Progenitor cell of endocrine pancreas (in vitro differentiated cells): ENCODE results near the gene MRM2. TPM values are rescaled to one million over a fixed set of nuclear protein-coding genes. Genes with fewer than 3 reads are reported as not detected.

ENCODE experiments used
- DNase-seq: peaks from one replicate; pipeline ENCODE4 v3.0.0; 2021; ENCODE audit warnings: low spot score; ENCODE audit not compliant: unreplicated experiment
- H3K27ac Mint-ChIP-seq: 2 replicates; pipeline ENCODE4 v1.8.0; 2021; ENCODE audit warnings: mild to moderate bottlenecking, moderate library complexity, mixed read lengths
- H3K27me3 Mint-ChIP-seq: 2 replicates; pipeline ENCODE4 v1.8.0; 2021; ENCODE audit warnings: mixed read lengths
- H3K36me3 Mint-ChIP-seq: 2 replicates; pipeline ENCODE4 v1.8.0; 2022; ENCODE audit warnings: mixed read lengths; ENCODE audit not compliant: insufficient read depth
- H3K4me1 Mint-ChIP-seq: 2 replicates; pipeline ENCODE4 v1.8.0; 2021; ENCODE audit warnings: low read depth, mixed read lengths
- H3K4me3 Mint-ChIP-seq: 2 replicates; pipeline ENCODE4 v1.8.0; 2021; ENCODE audit warnings: low read depth, mild to moderate bottlenecking, moderate library complexity, mixed read lengths
- H3K9me3 Mint-ChIP-seq: 2 replicates; pipeline ENCODE4 v1.8.0; 2021; ENCODE audit warnings: low read depth, mixed read lengths
- CTCF ChIP-seq: fragments of 200-600 bp; sonication (generic); IDR thresholded peaks from one replicate; pipeline ENCODE4 v1.5.0; 2021; ENCODE audit warnings: antibody characterized with exemption, mild to moderate bottlenecking; ENCODE audit not compliant: unreplicated experiment
- total RNA-seq: library from RNA; stranded (reverse); gene quantifications from 2 replicates; pipeline ENCODE4 v1.2.1, GENCODE V29; 2021

Gene MRM2
- total RNA-seq, 1 donor from 2014 or later = 28.7 TPM

DNA sequence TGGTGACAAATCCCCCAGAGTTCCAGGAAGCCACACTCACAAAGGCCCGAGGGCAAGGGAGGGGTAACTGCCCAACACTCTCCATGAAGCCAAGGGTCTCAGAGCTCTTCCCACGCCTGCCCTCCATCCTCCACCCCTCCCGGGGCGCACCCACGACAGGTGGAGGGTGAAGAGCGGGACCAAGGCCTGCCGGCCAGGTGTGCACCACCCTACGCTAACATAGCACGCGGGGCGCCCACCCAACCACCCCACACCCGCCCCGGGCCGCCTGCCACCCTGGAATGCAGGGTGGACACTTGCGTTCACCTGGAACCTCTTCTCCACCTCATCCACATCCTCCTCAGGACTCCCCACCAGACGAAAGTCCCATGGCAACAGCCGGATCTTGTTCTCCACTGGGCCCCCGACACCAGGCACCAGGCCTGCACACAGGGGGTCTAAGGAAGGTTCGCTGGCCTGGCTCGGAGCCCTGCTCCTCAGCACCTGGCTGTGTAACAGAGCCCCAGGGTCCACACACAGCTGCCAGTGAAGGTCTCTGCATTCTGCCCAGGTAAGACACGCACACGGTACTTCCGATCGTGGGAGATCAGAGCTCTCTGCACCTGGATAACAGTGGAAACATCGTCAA is 41.9 kb downstream of the MRM2 start:
- DNase-seq = no peak
- H3K4me3 Mint-ChIP-seq = no peak overlapping the region
- no peak overlapping the region for H3K27ac Mint-ChIP-seq

GRCh38 chr7:2199528-2199927 is 42.5 kb downstream of the MRM2 start:
- Mint-ChIP-seq H3K27ac (no peak overlapping the region), H3K4me1 (no peaks in the 10 kb centered on the region), H3K4me3 (no peak overlapping the region), H3K27me3 (no peaks in the 10 kb centered on the region), H3K9me3 (no peaks in the 10 kb centered on the region), H3K36me3 (peaks cover 20% of the 10 kb centered on the region)
- no peak for DNase-seq
- no peak for TF ChIP-seq CTCF

More for the DNA sequence above, 41.9 kb downstream of the MRM2 start:
- H3K4me1 Mint-ChIP-seq = no peaks in the 10 kb centered on the region
- no peaks in the 10 kb centered on the region for H3K9me3 Mint-ChIP-seq
- H3K36me3 Mint-ChIP-seq = peaks cover 18% of the 10 kb centered on the region
- H3K27me3 Mint-ChIP-seq = no peaks in the 10 kb centered on the region
- no peak for TF ChIP-seq CTCF

DNA sequence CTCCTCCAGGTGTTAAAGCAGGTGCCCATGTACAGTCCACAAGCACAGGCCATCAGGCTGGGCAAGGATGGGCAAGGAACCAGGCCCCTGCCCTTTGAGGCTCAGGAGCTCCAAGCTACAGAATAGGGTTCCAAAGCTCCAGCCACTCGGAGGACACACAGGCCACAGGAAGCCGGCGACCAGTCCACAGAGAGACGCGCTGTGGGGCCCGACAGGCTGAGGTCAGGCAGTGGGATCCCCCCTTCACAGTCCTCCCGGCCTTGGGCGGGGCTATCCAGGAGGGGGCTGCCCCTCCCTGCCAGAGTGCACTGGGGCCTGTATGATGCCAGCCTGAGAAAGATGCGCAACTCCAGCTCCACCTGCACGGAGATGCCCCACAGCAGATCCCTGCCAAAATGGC is 43.2 kb downstream of the MRM2 start:
- TF ChIP-seq CTCF = no peak
- Mint-ChIP-seq H3K27me3 (no peaks in the 10 kb centered on the region), H3K9me3 (no peaks in the 10 kb centered on the region), H3K27ac (no peak overlapping the region), H3K4me3 (no peak overlapping the region), H3K36me3 (peaks cover 23% of the 10 kb centered on the region), H3K4me1 (no peaks in the 10 kb centered on the region)
- no peak for DNase-seq

DNA sequence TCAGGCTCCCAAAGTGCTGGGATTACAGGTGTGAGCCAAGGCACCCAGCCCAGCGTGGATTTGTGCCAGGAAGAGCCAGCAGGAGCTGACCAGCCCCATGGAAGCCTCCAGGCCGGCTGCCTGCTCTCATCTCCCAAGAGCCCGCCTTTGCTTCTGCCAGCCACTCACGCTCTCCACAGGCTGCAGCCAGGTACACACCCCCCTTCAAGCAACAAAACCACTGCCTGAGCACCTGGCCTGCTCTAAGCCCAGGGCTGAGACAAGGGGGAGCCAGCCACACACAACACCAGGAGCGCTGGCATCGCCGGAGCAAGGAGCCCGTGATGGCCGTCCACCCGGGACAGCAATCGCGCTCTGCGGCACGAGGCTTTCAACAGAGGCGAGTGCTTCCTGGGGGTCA is 43.8 kb downstream of the MRM2 start:
- DNase-seq = no peak
- H3K9me3 Mint-ChIP-seq = no peaks in the 10 kb centered on the region
- no peaks in the 10 kb centered on the region for H3K4me1 Mint-ChIP-seq
- no peak overlapping the region for H3K4me3 Mint-ChIP-seq
- no peak for TF ChIP-seq CTCF
- H3K27me3 Mint-ChIP-seq = no peaks in the 10 kb centered on the region
- no peak overlapping the region for H3K27ac Mint-ChIP-seq
- H3K36me3 Mint-ChIP-seq = peaks cover 23% of the 10 kb centered on the region

DNA sequence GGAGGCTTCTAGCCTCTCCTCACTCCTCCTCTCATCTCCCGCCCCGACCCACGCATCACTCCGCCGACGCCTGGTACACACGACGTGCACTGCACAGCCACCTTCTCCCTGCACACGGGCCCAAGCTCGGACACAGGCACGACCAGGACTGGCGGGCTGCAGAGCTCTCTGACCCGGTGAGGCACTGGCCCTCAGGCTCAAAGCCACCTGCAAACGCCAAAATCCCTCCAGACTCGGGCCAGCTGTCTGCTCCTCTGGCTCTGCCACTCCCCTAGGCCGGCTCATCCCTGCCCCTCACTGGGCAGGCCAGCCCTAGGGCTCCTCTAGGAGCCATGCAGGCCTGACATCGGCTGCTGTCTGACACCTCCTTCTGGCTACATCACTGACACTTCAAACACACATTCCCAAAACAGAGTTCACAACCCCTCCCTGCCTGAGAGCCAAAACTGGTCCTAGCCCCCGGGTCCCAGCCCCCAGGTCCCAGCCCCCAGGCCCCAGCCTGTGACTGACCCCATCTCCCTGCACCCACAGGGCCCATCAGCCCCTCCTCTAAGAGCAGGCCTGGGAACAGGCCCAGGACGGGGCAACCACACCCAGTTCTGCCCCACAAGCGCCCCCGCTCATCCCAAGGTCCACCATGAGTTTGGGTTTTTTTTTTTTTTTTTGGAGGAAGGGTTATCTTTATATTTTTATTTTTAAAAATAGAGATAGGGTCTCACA is 44.4 kb downstream of the MRM2 start:
- H3K27me3 Mint-ChIP-seq = no peaks in the 10 kb centered on the region
- no peak for DNase-seq
- H3K27ac Mint-ChIP-seq = no peak overlapping the region

More for the DNA sequence above, 44.4 kb downstream of the MRM2 start:
- Mint-ChIP-seq H3K4me1 (no peaks in the 10 kb centered on the region), H3K4me3 (no peak overlapping the region), H3K9me3 (no peaks in the 10 kb centered on the region), H3K36me3 (peaks cover 23% of the 10 kb centered on the region)
- no peak for TF ChIP-seq CTCF
